HG03135 (cell line): ENCODE data around the gene HASPIN.
"Not testable (repeated sequence)": the region's sequence is repeated elsewhere in the genome, so short reads cannot be mapped to it uniquely, and the experiment has no call there.

Source experiments
- ATAC-seq: cut with Tn5 transposase; IDR thresholded peaks from one replicate; pipeline ENCODE4 v1.9.1; 2021; ENCODE audit warnings: mild to moderate bottlenecking, moderate library complexity; ENCODE audit not compliant: unreplicated experiment

Gene HASPIN

GRCh38 chr17:3695723-3696411 is 27.8 kb upstream of the HASPIN start, which contains the start of gene P2RX5:
Gene P2RX5 (minus strand): TSS chr17:3696155. CDS start chr17:3696005, 150 bp downstream.
- no peak for ATAC-seq

DNA sequence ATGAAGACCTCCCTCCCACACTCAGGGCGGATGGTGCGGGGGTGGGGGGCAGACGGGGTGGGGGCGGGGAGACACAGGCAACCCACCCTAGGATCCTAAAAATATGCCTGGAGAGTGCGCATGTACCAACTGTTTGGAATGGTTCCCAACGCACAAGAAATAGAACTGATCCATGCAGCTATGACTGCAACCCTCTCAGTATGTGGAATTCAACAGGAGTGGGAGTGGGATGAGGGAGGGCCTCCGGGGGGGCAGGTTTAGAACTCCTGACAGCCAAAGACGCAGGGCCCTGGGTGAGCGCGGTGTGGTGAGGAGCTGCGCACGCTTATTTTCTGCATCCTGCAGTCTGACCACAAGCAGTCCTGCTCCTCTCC is 26.6 kb upstream of the HASPIN start:
- ATAC-seq: no peak

DNA sequence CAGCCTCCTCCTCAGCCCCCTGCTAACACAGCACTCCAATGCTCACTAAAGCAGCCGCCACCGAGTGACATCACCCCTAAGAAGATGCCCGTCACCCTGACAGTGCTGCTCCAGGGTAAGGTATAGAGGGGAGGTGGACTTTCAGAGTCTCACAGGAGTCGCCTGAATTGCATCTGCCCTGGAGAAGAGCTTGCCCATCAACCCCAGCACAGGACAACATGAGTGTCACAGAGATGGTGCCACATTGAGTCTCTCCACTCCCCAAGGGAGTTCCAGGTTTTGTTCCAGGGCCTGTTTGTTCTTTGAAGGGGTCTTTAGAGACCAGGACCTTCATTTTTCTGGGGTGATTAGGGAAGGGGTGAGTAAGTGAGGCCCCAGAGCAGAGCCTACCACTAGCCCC is 25.6 kb upstream of the HASPIN start:
- no peak for ATAC-seq

DNA sequence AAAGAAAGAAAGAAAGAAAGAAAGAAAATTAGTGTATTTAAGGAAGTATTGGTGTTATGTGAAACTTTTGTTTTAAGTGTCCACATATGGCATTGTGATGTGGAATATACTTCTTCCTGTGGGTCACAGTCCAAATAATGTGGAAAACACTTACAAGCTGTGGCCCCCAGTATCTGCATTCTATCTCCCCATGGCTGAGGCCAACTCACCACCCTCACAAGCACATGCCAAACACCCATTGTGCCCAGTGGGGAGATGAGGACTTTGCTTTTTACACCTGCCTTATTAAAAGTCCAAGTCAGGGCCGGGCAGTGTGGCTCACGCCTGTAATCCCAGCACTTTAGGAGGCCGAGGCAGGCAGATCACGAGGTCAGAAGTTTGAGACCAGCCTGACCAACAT is 23.8 kb upstream of the HASPIN start:
- ATAC-seq: no peak

DNA sequence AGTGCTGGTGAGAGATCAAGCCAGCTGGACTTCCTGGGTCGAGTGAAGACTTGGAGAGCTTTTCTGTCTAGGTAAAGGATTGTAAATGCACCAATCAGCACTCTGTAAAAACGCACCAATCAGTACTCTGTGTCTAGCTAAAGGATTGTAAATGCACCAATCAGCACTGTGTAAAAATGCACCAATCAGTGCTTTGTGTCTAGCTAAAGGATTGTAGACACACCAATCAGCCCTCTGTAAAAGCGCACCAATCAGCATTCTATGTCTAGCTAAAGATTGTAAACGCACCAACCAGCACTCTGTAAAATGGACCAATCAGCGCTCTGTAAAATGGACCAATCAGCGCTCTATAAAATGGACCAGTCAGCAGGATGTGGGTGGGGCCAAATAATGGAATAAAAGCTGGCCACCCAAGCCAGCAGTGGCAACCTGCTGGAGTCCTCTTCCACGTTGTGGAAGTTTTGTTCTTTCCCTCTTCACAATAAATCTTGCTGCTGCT is 21.6 kb upstream of the HASPIN start:
- not testable (repeated sequence) for ATAC-seq

- no peak for ATAC-seq
These were observed 18.6 kb upstream of the HASPIN start for GRCh38 chr17:3704931-3705717.

DNA sequence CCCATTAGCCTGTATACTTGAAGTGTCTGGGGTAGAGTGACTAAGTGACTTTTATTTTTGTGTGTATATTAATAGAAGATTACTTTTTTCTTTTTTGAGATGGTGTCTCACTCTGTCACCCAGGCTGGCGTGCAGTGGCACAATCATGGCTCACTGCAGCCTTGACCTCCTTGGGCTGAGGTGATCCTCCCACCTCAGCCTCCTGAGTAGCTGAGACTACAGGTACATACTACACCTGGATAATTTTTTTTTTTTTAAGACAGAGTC is 18.1 kb upstream of the HASPIN start:
- ATAC-seq: not testable (repeated sequence)

GRCh38 chr17:3708366-3708765 is 15.3 kb upstream of the HASPIN start:
- no peak for ATAC-seq

- ATAC-seq: peak; percentile 89
These were observed 12.7 kb upstream of the HASPIN start for GRCh38 chr17:3710951-3711383.

GRCh38 chr17:3712811-3713463 is 10.8 kb upstream of the HASPIN start:
- ATAC-seq: no peak

GRCh38 chr17:3715296-3715695 is 8.4 kb upstream of the HASPIN start:
- ATAC-seq: no peak

- ATAC-seq: no peak
These were observed 5.5 kb upstream of the HASPIN start for GRCh38 chr17:3718201-3718600.

DNA sequence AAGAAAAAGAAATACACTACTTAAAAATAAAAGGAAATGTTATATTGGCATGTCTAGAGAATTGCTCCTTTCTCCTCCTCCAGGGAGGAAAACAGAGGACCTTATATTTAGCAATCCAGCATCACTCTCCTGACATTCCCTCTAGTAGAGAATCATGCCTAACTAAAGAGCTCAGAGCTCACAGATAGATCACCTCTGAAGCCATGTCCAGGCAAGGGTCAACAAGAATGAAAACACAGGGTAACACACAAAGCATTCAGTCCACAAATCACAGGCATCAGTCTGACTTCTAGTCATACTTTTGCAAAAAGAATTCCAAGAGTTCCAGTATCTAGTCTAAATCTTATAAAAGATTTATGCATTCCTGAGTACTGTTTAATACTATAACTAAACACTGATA is 4.4 kb upstream of the HASPIN start:
- no peak for ATAC-seq

DNA sequence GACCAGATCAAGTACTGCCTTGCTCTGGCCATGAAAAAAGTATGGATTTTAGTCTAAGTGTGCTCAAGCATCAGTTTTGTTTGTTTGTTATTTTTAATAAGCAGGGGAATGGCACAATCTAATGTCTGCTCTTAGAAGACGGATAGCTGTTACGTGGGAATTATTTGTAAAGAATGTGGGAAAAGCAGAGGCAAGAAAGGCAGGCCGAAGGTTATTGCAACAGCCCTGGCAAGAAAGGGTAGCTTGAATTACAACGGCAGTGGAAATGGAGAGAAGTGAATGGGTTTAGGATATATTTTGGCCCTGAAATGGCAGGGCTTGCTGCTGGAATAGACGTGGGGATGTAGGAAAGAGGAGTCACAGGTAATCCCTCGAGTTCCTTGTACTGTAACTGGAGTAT is 987 bp upstream of the HASPIN start:
- no peak for ATAC-seq

- no peak for ATAC-seq
These were observed 531 bp upstream of the HASPIN start for GRCh38 chr17:3723188-3723555.

DNA sequence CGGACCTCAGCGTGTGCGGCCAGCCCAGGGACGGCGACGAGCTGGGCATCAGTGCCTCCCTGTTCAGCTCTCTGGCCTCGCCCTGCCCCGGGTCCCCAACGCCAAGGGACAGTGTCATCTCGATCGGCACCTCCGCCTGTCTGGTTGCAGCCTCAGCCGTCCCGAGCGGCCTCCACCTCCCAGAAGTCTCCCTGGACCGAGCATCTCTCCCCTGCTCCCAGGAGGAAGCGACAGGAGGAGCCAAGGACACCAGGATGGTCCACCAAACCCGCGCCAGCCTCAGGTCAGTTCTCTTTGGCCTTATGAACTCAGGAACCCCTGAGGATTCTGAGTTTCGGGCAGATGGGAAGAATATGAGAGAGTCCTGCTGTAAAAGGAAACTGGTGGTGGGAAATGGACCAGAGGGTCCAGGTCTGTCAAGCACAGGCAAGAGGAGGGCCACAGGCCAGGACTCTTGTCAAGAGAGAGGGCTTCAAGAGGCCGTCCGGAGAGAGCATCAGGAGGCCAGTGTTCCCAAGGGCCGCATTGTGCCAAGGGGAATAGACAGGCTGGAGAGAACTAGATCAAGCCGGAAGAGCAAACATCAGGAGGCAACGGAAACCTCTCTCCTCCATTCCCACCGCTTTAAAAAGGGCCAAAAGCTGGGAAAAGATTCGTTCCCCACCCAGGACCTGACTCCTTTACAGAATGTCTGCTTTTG is 825 bp downstream of the HASPIN start:
- no peak for ATAC-seq

DNA sequence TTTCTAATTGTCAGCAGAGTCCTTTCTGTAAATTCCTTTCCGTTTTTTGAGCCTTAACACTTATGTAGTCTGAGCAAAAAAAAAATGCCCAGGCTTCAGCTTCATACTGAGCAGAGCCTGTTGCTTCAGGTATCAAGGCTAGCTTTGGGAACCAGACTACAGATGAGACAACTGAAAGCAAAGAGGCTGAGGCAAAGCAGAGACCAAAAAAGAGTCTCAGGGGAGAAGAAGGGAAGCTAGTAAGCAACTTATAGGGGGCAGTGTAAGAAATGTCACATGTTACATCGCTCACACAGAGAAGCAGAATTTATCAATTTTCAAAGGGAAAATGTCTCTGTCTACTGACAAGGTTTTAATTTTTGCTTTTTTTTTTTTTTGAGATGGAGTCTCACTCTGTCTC is 3.3 kb downstream of the HASPIN start:
- ATAC-seq: no peak

- not testable (repeated sequence) for ATAC-seq
These were observed 4.4 kb downstream of the HASPIN start for GRCh38 chr17:3728099-3728498.

GRCh38 chr17:3729881-3730280 is 6.2 kb downstream of the HASPIN start:
- ATAC-seq: no peak

DNA sequence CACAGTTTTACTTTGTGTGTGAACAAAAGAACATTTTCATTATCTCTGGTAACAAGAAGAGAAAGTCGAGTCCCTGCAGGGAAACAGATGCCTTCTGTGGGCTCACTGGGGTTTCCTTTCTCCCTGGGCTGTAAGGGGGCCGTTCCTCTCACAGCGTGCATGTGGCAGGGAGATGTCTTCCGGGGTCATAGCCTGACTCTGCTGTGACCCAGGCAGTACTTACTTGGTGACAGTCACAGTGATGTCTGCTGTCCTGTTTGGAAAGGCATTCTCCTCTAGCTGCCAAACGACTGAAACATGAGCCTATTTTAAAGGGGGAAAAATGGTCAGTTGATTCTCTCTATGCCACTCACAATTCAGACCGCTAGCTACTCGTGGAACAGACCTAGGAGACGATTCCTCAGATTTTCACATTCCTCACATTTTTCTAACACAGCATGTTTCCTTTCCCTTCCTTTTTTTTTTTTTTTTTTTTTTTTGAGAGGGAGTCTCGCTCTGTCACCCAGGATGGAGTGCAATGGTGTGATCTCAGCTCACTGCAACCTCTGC is 7.3 kb downstream of the HASPIN start:
- no peak for ATAC-seq

DNA sequence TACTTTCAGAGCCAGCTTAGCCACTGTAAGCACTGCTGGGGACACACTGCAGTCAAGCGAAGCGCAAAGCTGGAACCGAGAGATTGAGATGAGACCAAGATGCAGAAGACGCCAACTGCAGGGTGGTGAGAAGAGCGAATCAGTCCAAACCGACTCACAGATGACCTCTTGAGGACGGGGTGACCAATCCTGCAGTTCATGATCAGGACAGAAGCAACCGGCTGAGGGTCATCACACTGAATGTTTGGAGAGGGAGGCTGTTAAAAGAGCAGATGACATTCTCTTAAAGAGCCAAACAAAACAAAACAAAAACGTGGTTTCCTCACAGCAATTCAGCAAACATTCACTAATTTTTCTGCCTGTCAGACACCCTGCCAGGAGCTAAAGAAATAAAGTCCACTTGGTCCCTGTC is 8.5 kb downstream of the HASPIN start:
- ATAC-seq: no peak
